ENCODE measurements around the gene NLRP9.

GRCh38 chr19:55685776-55686175, 52.4 kb downstream of the NLRP9 start:
- TF ChIP-seq EZH2phosphoT487 (IDR thresholded peaks at IDR 0.05; ENCODE audit: low read depth) (no peak), CTCF (IDR thresholded peaks at IDR 0.05; ENCODE audit: low read depth, low read length) (no peak)
